AG08396 (cell line): ENCODE measurements around the gene GFY.

Experiments used
- DNase-seq: peaks from one replicate; pipeline ENCODE4 v3.0.0; 2012; ENCODE audit warnings: low spot score, mixed read lengths

GFY gene

GRCh38 chr19:49428547-49429451 lies 3.6 kb downstream of the GFY start:
- DNase-seq = no peak

GRCh38 chr19:49430172-49430677 lies 5.0 kb downstream of the GFY start:
- no peak for DNase-seq

- no peak for DNase-seq
Measured at GRCh38 chr19:49430678-49431329, 5.6 kb downstream of the GFY start.

- DNase-seq = no peak
Measured at GRCh38 chr19:49431330-49431749, 6.2 kb downstream of the GFY start.

GRCh38 chr19:49432141-49433073 lies 7.2 kb downstream of the GFY start:
- no peak for DNase-seq

- no peak for DNase-seq
Measured at GRCh38 chr19:49433240-49433901, 8.2 kb downstream of the GFY start.

GRCh38 chr19:49434907-49435583 lies 9.9 kb downstream of the GFY start:
- DNase-seq = no peak

GRCh38 chr19:49435670-49436069 lies 10.5 kb downstream of the GFY start:
- DNase-seq = no peak

GRCh38 chr19:49436381-49437017 lies 11.3 kb downstream of the GFY start:
- DNase-seq = no peak

GRCh38 chr19:49437231-49437630 lies 12.0 kb downstream of the GFY start:
- DNase-seq = no peak

- DNase-seq = no peak
Measured at GRCh38 chr19:49438261-49438660, 13.1 kb downstream of the GFY start.

- no peak for DNase-seq
Measured at GRCh38 chr19:49439836-49440235, 14.6 kb downstream of the GFY start.

GRCh38 chr19:49440439-49441209 lies 15.4 kb downstream of the GFY start:
- DNase-seq = no peak

GRCh38 chr19:49441210-49441959 lies 16.2 kb downstream of the GFY start, which contains the start of gene SLC17A7:
Gene SLC17A7, minus strand, starts transcription at chr19:49441527. Its CDS starts 148 bp downstream, at chr19:49441379.
- peak; percentile 67 for DNase-seq

GRCh38 chr19:49441960-49442350 lies 16.8 kb downstream of the GFY start:
- DNase-seq = no peak

- no peak for DNase-seq
Measured at GRCh38 chr19:49442354-49442753, 17.2 kb downstream of the GFY start.

- peak; percentile 91 for DNase-seq
Measured at GRCh38 chr19:49442771-49443365, 17.7 kb downstream of the GFY start.

GRCh38 chr19:49443366-49444099 lies 18.3 kb downstream of the GFY start:
- peak; percentile 93 for DNase-seq
